ENCODE data around the gene OR52I1. TPM values are rescaled to one million over a fixed set of nuclear protein-coding genes. Genes with fewer than 3 reads are reported as not detected.

The OR52I1 gene
- not detected for total RNA-seq

GRCh38 chr11:4593739-4594138 is at the start of gene OR52I1:
Gene OR52I1 (plus strand): TSS chr11:4594039. CDS start chr11:4594039, 0 bp downstream.
- ChIA-PET CTCF (no interaction called here), POLR2A (no interaction called here)
- H3K4me3 Mint-ChIP-seq, result no peak within 1 kb of the TSS
- no peak for DNase-seq
- intact Hi-C loops (cut with micrococcal nuclease), result no loop called here
- H3K27me3 Mint-ChIP-seq, result peaks cover 2% of the 10 kb centered on the region
- no peaks in the 10 kb centered on the region for H3K9me3 Mint-ChIP-seq
- H3K4me1 Mint-ChIP-seq (ENCODE audit: low read depth), result no peaks in the 10 kb centered on the region
- H3K27ac Mint-ChIP-seq, result no peak within 1 kb of the TSS
- peaks cover 8% of the 10 kb centered on the region for H3K36me3 Mint-ChIP-seq

GRCh38 chr11:4544891-4545290 is 48.9 kb upstream of the OR52I1 start, which contains the start of gene OR52M1:
Gene OR52M1 (plus strand): TSS chr11:4545191. CDS start chr11:4545191, 0 bp downstream.
- Mint-ChIP-seq H3K9me3 (no peaks in the 10 kb centered on the region), H3K4me1 (ENCODE audit: low read depth) (no peaks in the 10 kb centered on the region), H3K36me3 (no peaks in the 10 kb centered on the region), H3K27me3 (no peaks in the 10 kb centered on the region), H3K4me3 (no peak within 1 kb of the TSS), H3K27ac (no peak within 1 kb of the TSS)
- DNase-seq, result no peak
- intact Hi-C loops (cut with micrococcal nuclease), result no loop called here
- ChIA-PET CTCF (interaction anchor here (1.2 kb wide), 1 partner anchor 358 kb away, joined by 8 read pairs; no protein-coding TSS in a partner anchor), POLR2A (no interaction called here)

GRCh38 chr11:4546878-4547277 is 47.0 kb upstream of the OR52I1 start:
- H3K4me3 Mint-ChIP-seq, result no peak overlapping the region
- ChIA-PET POLR2A (no interaction called here), CTCF (interaction anchor here (3.0 kb wide), 1 partner anchor 360 kb away, joined by 19 read pairs; no protein-coding TSS in a partner anchor)
- no peak overlapping the region for H3K27ac Mint-ChIP-seq
- no peaks in the 10 kb centered on the region for H3K36me3 Mint-ChIP-seq
- no peak for DNase-seq
- peaks cover 3% of the 10 kb centered on the region for H3K27me3 Mint-ChIP-seq
- intact Hi-C loops (cut with micrococcal nuclease), result no loop called here
- H3K9me3 Mint-ChIP-seq, result no peaks in the 10 kb centered on the region
- no peaks in the 10 kb centered on the region for H3K4me1 Mint-ChIP-seq (ENCODE audit: low read depth)

- H3K27ac Mint-ChIP-seq, result no peak overlapping the region
Observed at GRCh38 chr11:4547416-4547815, 46.4 kb upstream of the OR52I1 start.

GRCh38 chr11:4551346-4551979 is 42.4 kb upstream of the OR52I1 start:
- Mint-ChIP-seq H3K4me3 (no peak overlapping the region), H3K36me3 (no peaks in the 10 kb centered on the region), H3K27me3 (peaks cover 7% of the 10 kb centered on the region), H3K4me1 (ENCODE audit: low read depth) (no peaks in the 10 kb centered on the region), H3K27ac (no peak overlapping the region), H3K9me3 (no peaks in the 10 kb centered on the region)
- ChIA-PET CTCF (interaction anchor here (1.4 to 4.5 kb wide), 4 partner anchors 11 to 367 kb away, joined by 4 to 35 read pairs (median 7); no protein-coding TSS in a partner anchor), POLR2A (no interaction called here)
- intact Hi-C loops (cut with micrococcal nuclease), result no loop called here
- DNase-seq, result no peak

More at GRCh38 chr11:4547416-4547815, 46.4 kb upstream of the OR52I1 start:
- Mint-ChIP-seq H3K9me3 (no peaks in the 10 kb centered on the region), H3K4me1 (ENCODE audit: low read depth) (no peaks in the 10 kb centered on the region), H3K36me3 (no peaks in the 10 kb centered on the region), H3K4me3 (no peak overlapping the region), H3K27me3 (peaks cover 3% of the 10 kb centered on the region)
- intact Hi-C loops (cut with micrococcal nuclease), result no loop called here
- ChIA-PET CTCF (interaction anchor here (0.7 to 3.0 kb wide), 2 partner anchors 8 to 360 kb away, joined by 3 to 19 read pairs; no protein-coding TSS in a partner anchor), POLR2A (no interaction called here)
- DNase-seq, result no peak

- no peaks in the 10 kb centered on the region for H3K4me1 Mint-ChIP-seq (ENCODE audit: low read depth)
- no peaks in the 10 kb centered on the region for H3K36me3 Mint-ChIP-seq
- intact Hi-C loops (cut with micrococcal nuclease), result no loop called here
- no peak overlapping the region for H3K27ac Mint-ChIP-seq
- no peak overlapping the region for H3K4me3 Mint-ChIP-seq
- ChIA-PET POLR2A (no interaction called here), CTCF (no interaction called here)
- no peak for DNase-seq
- H3K9me3 Mint-ChIP-seq, result peaks cover 10% of the 10 kb centered on the region
- H3K27me3 Mint-ChIP-seq, result peaks cover 13% of the 10 kb centered on the region
Observed at GRCh38 chr11:4559527-4560440, 34.1 kb upstream of the OR52I1 start.

GRCh38 chr11:4560467-4560866 is 33.4 kb upstream of the OR52I1 start:
- H3K27me3 Mint-ChIP-seq, result peaks cover 13% of the 10 kb centered on the region
- no peak overlapping the region for H3K27ac Mint-ChIP-seq
- DNase-seq, result no peak
- H3K36me3 Mint-ChIP-seq, result no peaks in the 10 kb centered on the region
- CTCF ChIA-PET, result no interaction called here
- no peaks in the 10 kb centered on the region for H3K4me1 Mint-ChIP-seq (ENCODE audit: low read depth)
- POLR2A ChIA-PET, result no interaction called here
- H3K4me3 Mint-ChIP-seq, result no peak overlapping the region
- intact Hi-C loops (cut with micrococcal nuclease), result no loop called here
- peaks cover 13% of the 10 kb centered on the region for H3K9me3 Mint-ChIP-seq

GRCh38 chr11:4565371-4565770 is 28.5 kb upstream of the OR52I1 start:
- Mint-ChIP-seq H3K36me3 (no peaks in the 10 kb centered on the region), H3K9me3 (peaks cover 13% of the 10 kb centered on the region), H3K4me1 (ENCODE audit: low read depth) (no peaks in the 10 kb centered on the region), H3K27ac (no peak overlapping the region), H3K4me3 (no peak overlapping the region), H3K27me3 (peaks cover 5% of the 10 kb centered on the region)
- intact Hi-C loops (cut with micrococcal nuclease), result no loop called here
- ChIA-PET CTCF (interaction anchor here (2.0 kb wide), 1 partner anchor 378 kb away, joined by 5 read pairs; no protein-coding TSS in a partner anchor), POLR2A (no interaction called here)
- no peak for DNase-seq

- ChIA-PET CTCF (no interaction called here), POLR2A (no interaction called here)
- peaks cover 2% of the 10 kb centered on the region for H3K27me3 Mint-ChIP-seq
- no peaks in the 10 kb centered on the region for H3K36me3 Mint-ChIP-seq
- no peak overlapping the region for H3K4me3 Mint-ChIP-seq
- H3K9me3 Mint-ChIP-seq, result peaks cover 10% of the 10 kb centered on the region
- H3K4me1 Mint-ChIP-seq (ENCODE audit: low read depth), result no peaks in the 10 kb centered on the region
- DNase-seq, result no peak
- intact Hi-C loops (cut with micrococcal nuclease), result no loop called here
- no peak overlapping the region for H3K27ac Mint-ChIP-seq
Observed at GRCh38 chr11:4569075-4569474, 24.8 kb upstream of the OR52I1 start.

- intact Hi-C loops (cut with micrococcal nuclease), result no loop called here
- no peaks in the 10 kb centered on the region for H3K36me3 Mint-ChIP-seq
- H3K27ac Mint-ChIP-seq, result no peak overlapping the region
- peaks cover 5% of the 10 kb centered on the region for H3K4me1 Mint-ChIP-seq (ENCODE audit: low read depth)
- H3K9me3 Mint-ChIP-seq, result no peaks in the 10 kb centered on the region
- CTCF ChIA-PET, result interaction anchor here (1.1 kb wide), 1 partner anchor 37 kb away, joined by 4 read pairs; no protein-coding TSS in a partner anchor
- H3K4me3 Mint-ChIP-seq, result no peak overlapping the region
- H3K27me3 Mint-ChIP-seq, result peaks cover 5% of the 10 kb centered on the region
- POLR2A ChIA-PET, result no interaction called here
- no peak for DNase-seq
Observed at GRCh38 chr11:4576880-4577279, 17.0 kb upstream of the OR52I1 start.

- H3K36me3 Mint-ChIP-seq, result no peaks in the 10 kb centered on the region
- H3K4me3 Mint-ChIP-seq, result no peak overlapping the region
- POLR2A ChIA-PET, result no interaction called here
- peaks cover 5% of the 10 kb centered on the region for H3K4me1 Mint-ChIP-seq (ENCODE audit: low read depth)
- peaks cover 8% of the 10 kb centered on the region for H3K27me3 Mint-ChIP-seq
- no peak overlapping the region for H3K27ac Mint-ChIP-seq
- intact Hi-C loops (cut with micrococcal nuclease), result no loop called here
- H3K9me3 Mint-ChIP-seq, result no peaks in the 10 kb centered on the region
- DNase-seq, result no peak
- CTCF ChIA-PET, result no interaction called here
Observed at GRCh38 chr11:4577761-4578160, 16.1 kb upstream of the OR52I1 start.

- POLR2A ChIA-PET, result no interaction called here
- Mint-ChIP-seq H3K36me3 (no peaks in the 10 kb centered on the region), H3K27me3 (peaks cover 9% of the 10 kb centered on the region)
Observed at GRCh38 chr11:4578624-4579023, 15.2 kb upstream of the OR52I1 start.

More at GRCh38 chr11:4578624-4579023, 15.2 kb upstream of the OR52I1 start:
- DNase-seq, result no peak
- peaks cover 5% of the 10 kb centered on the region for H3K4me1 Mint-ChIP-seq (ENCODE audit: low read depth)
- no peak overlapping the region for H3K4me3 Mint-ChIP-seq
- CTCF ChIA-PET, result no interaction called here
- H3K9me3 Mint-ChIP-seq, result no peaks in the 10 kb centered on the region
- H3K27ac Mint-ChIP-seq, result no peak overlapping the region
- intact Hi-C loops (cut with micrococcal nuclease), result no loop called here
